GM23248 (cell line): ENCODE results near the gene RASAL3. TPM values are rescaled to one million over a fixed set of nuclear protein-coding genes. Genes with fewer than 3 reads are reported as not detected.

Experiments used
- DNase-seq: peaks from one replicate; pipeline ENCODE4 v3.0.0-alpha.2; 2015
- H2AFZ ChIP-seq: fragments of 200-600 bp; sonication (generic); 2 replicates; pipeline ENCODE4 v1.6.1; 2016; ENCODE audit warnings: antibody characterized with exemption
- H3F3A ChIP-seq: fragments of 200-600 bp; sonication (generic); 2 replicates; pipeline ENCODE4 v1.6.1; 2016; ENCODE audit warnings: mild to moderate bottlenecking, antibody characterized with exemption, mixed run types; ENCODE audit not compliant: insufficient read depth
- H3K27ac ChIP-seq: fragments of 200-600 bp; sonication (generic); 2 replicates; pipeline ENCODE4 v1.5.1; 2016; ENCODE audit warnings: mild to moderate bottlenecking
- H3K27me3 ChIP-seq: fragments of 200-600 bp; sonication (generic); replicated peaks from 2 replicates; pipeline ENCODE4 v1.6.1; 2016; ENCODE audit warnings: mild to moderate bottlenecking; ENCODE audit not compliant: insufficient read depth
- H3K36me3 ChIP-seq: fragments of 200-600 bp; sonication (generic); 2 replicates; pipeline ENCODE4 v1.6.1; 2016; ENCODE audit warnings: low read depth, mild to moderate bottlenecking
- H3K4me1 ChIP-seq: fragments of 200-600 bp; sonication (generic); 2 replicates; pipeline ENCODE4 v1.6.1; 2016; ENCODE audit warnings: mild to moderate bottlenecking; ENCODE audit not compliant: insufficient read depth
- H3K4me2 ChIP-seq: fragments of 200-600 bp; sonication (generic); one replicate; pipeline ENCODE4 v1.6.1; 2016; ENCODE audit warnings: mild to moderate bottlenecking; ENCODE audit not compliant: unreplicated experiment
- H3K4me3 ChIP-seq: fragments of 200-600 bp; sonication (generic); 2 replicates; pipeline ENCODE4 v1.5.1; 2016; ENCODE audit warnings: mild to moderate bottlenecking
- H3K79me2 ChIP-seq: fragments of 200-600 bp; sonication (generic); 2 replicates; pipeline ENCODE4 v1.6.1; 2016; ENCODE audit warnings: mild to moderate bottlenecking; ENCODE audit not compliant: insufficient read depth
- H3K9ac ChIP-seq: fragments of 200-600 bp; sonication (generic); 2 replicates; pipeline ENCODE4 v1.6.1; 2016; ENCODE audit warnings: mild to moderate bottlenecking
- H3K9me2 ChIP-seq: fragments of 200-600 bp; sonication (generic); 2 replicates; pipeline ENCODE4 v1.6.1; 2016; ENCODE audit warnings: mixed run types, mild to moderate bottlenecking, moderate library complexity; ENCODE audit not compliant: insufficient read depth
- H3K9me3 ChIP-seq: fragments of 200-600 bp; sonication (generic); one replicate; pipeline ENCODE4 v1.6.1; 2017; ENCODE audit warnings: low read depth
- H4K20me1 ChIP-seq: fragments of 200-600 bp; sonication (generic); 2 replicates; pipeline ENCODE4 v1.6.0; 2016; ENCODE audit not compliant: insufficient read depth
- EZH2 ChIP-seq: fragments of 200-600 bp; sonication (generic); IDR thresholded peaks from 2 replicates; pipeline ENCODE4 v1.6.1; 2018; ENCODE audit warnings: antibody characterized with exemption, mild to moderate bottlenecking; ENCODE audit not compliant: insufficient read depth, poor library complexity, severe bottlenecking
- EZH2phosphoT487 ChIP-seq: fragments of 200-600 bp; sonication (generic); IDR thresholded peaks from 2 replicates; pipeline ENCODE4 v1.6.1; 2018; ENCODE audit warnings: antibody characterized with exemption, moderate library complexity, mild to moderate bottlenecking, low read depth; ENCODE audit not compliant: insufficient read depth
- WGBS, 2 experiments: methylation state at CpG; one replicate each; pipeline ENCODE4 v1.1.6; 2015 to 2017; ENCODE audit warnings: low lambda C conversion rate in 2 of 2, low coverage in 1 of 2; ENCODE audit errors: missing lambda C conversion rate in 2 of 2; 5-methylcytosine and 5-hydroxymethylcytosine counted together
- in situ Hi-C: fragments of 300-500 bp; cut with MboI; formaldehyde crosslinking; loops from 2 replicates; pipeline ENCODE4 v1.15.0; 2020
- polyA plus RNA-seq: library from polyadenylated mRNA; unstranded; fragments of >200 nt; fragmentation: Nextera tagmentation; extraction: Ambion mirVana; gene quantifications from 2 replicates; pipeline ENCODE4 v1.2.1, GENCODE V29; 2016
- total RNA-seq: library from RNA; depleted of rRNA; stranded (reverse); fragments of >200 nt; shearing (Covaris generic); gene quantifications from 2 replicates; pipeline ENCODE4 v1.2.3, GENCODE V29; 2014

The RASAL3 gene
- total and polyA plus RNA-seq, 2 experiments from 2014 or later = not detected

- DNase-seq = no peak
- in situ Hi-C loops = no loop called here
- Histone ChIP-seq H3K4me1 (no peaks in the 10 kb centered on the region), H3K9ac (no peak overlapping the region), H3K27me3 (peaks cover 38% of the 10 kb centered on the region), H2AFZ (no peak overlapping the region), H3K9me3 (no peaks in the 10 kb centered on the region), H3K4me3 (no peak overlapping the region), H3F3A (no peaks in the 10 kb centered on the region), H3K36me3 (no peaks in the 10 kb centered on the region), H3K4me2 (no peak overlapping the region), H3K9me2 (no peaks in the 10 kb centered on the region), H3K79me2 (no peaks in the 10 kb centered on the region), H3K27ac (no peak overlapping the region), H4K20me1 (no peaks in the 10 kb centered on the region)
- TF ChIP-seq EZH2 = no peak
- no peak for TF ChIP-seq EZH2phosphoT487
- 36 to 40% methylated on average over 13 to 14 of the region's 14 CpGs for WGBS, 2 experiments
These were observed 43.0 kb upstream of the RASAL3 start for GRCh38 chr19:15507068-15508034.

- Histone ChIP-seq H3K4me2 (no peak overlapping the region), H3K27me3 (peaks cover 38% of the 10 kb centered on the region), H3K9me2 (no peaks in the 10 kb centered on the region), H3K79me2 (no peaks in the 10 kb centered on the region), H3K9me3 (no peaks in the 10 kb centered on the region), H3K4me1 (no peaks in the 10 kb centered on the region), H3K4me3 (no peak overlapping the region), H3F3A (no peaks in the 10 kb centered on the region), H4K20me1 (no peaks in the 10 kb centered on the region), H3K27ac (no peak overlapping the region), H2AFZ (no peak overlapping the region), H3K9ac (no peak overlapping the region), H3K36me3 (no peaks in the 10 kb centered on the region)
- WGBS, 2 experiments = 34 to 39% methylated on average over 5 of the region's 5 CpGs
- no peak for DNase-seq
- TF ChIP-seq EZH2phosphoT487 = no peak
- no peak for TF ChIP-seq EZH2
- in situ Hi-C loops = no loop called here
These were observed 41.8 kb upstream of the RASAL3 start for GRCh38 chr19:15506074-15506571.

- Histone ChIP-seq H3K79me2 (no peaks in the 10 kb centered on the region), H4K20me1 (no peaks in the 10 kb centered on the region), H3K9ac (no peak overlapping the region), H2AFZ (no peak overlapping the region), H3K27ac (no peak overlapping the region), H3K27me3 (peaks cover 10% of the 10 kb centered on the region), H3F3A (no peaks in the 10 kb centered on the region), H3K4me2 (no peak overlapping the region), H3K9me2 (no peaks in the 10 kb centered on the region), H3K4me3 (no peak overlapping the region), H3K9me3 (no peaks in the 10 kb centered on the region), H3K36me3 (no peaks in the 10 kb centered on the region), H3K4me1 (no peaks in the 10 kb centered on the region)
- 50 to 55% methylated on average over 1 of the region's 1 CpG for WGBS, 2 experiments
- DNase-seq = no peak
- TF ChIP-seq EZH2 (no peak), EZH2phosphoT487 (no peak)
- in situ Hi-C loops = no loop called here
These were observed 37.9 kb upstream of the RASAL3 start for GRCh38 chr19:15502264-15502663.

GRCh38 chr19:15501596-15501995, 37.3 kb upstream of the RASAL3 start:
- Histone ChIP-seq H3K4me2 (no peak overlapping the region), H3K4me3 (no peak overlapping the region), H3K79me2 (no peaks in the 10 kb centered on the region), H3F3A (no peaks in the 10 kb centered on the region), H3K27me3 (peaks cover 3% of the 10 kb centered on the region), H3K9me3 (no peaks in the 10 kb centered on the region), H3K36me3 (no peaks in the 10 kb centered on the region), H3K9ac (no peak overlapping the region), H3K9me2 (no peaks in the 10 kb centered on the region), H2AFZ (no peak overlapping the region), H3K27ac (no peak overlapping the region), H4K20me1 (no peaks in the 10 kb centered on the region), H3K4me1 (no peaks in the 10 kb centered on the region)
- TF ChIP-seq EZH2 = no peak
- no peak for TF ChIP-seq EZH2phosphoT487
- DNase-seq = no peak
- WGBS, 2 experiments = 0% methylated on average over 1 of the region's 1 CpG
- in situ Hi-C loops = no loop called here
